ENCODE results near the gene ZBTB49.

Gene ZBTB49

DNA sequence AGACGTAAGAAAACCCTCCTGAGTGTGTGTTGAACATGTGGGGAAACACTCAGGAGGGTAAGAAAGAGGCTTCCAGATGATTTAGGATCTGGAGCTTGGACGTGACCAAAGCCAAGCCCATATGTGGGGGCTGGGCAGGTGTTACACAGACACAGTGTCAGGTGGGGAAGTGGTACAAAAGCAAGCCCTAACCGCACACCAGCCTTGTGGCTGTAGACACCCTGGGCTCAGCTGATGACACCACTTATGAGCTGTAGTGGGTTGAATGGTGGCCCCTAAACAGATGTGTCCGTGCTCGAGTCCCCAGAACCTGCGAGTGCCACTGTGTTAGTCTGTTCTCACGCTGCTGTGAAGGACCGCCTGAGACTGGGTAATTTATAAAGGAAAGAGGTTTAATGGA lies 71.8 kb downstream of the ZBTB49 start:
- DNase-seq = no peak

- DNase-seq = no peak
Measured at GRCh38 chr4:4362991-4363697, 73.1 kb downstream of the ZBTB49 start.

GRCh38 chr4:4364061-4364460 lies 74.0 kb downstream of the ZBTB49 start:
- DNase-seq = no peak

- DNase-seq = no peak
Measured at GRCh38 chr4:4364486-4365208, 74.6 kb downstream of the ZBTB49 start.

DNA sequence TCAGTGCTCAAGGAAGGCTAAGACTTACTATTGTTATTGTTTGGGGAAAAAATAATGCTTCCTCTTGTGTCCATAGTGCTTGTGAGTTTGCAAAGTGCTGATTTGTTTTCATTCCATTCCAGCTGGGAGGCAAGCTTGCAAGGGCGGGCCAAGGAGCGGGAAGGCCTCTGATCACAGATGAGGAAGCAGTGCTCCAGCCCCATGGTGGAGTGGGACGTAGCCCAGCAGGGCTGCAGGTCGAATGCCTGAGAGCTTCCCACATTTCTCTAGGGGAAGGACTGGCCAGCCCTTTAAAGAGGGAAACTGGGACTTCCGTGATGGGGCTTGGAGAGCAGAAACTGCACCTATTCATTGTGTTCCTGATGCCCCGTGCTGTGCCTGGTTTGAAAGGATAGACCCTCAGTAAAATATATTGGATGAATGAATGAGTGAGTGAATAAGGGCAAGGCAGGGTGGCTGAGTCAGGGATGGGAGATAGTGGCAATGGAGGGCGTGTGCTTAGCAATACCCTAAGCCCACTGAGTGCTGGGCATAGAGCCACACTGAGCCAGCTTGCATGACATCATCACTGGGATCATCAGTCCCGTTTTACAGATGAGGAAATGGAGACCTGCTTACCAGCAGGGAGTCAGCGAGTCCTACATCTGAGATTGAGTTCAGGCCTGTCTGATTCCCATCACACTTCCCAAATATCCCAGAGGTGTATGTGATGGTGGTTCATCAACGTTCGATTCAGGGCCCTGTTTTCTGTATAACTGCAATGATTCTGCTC lies 78.9 kb downstream of the ZBTB49 start:
- DNase-seq = no peak

Measured in stimulated activated naive CD4-positive, alpha-beta T cell (primary cell).